ENCODE data around the gene TEX13B.
"Not testable (repeated sequence)": the region's sequence is repeated elsewhere in the genome, so short reads cannot be mapped to it uniquely, and the experiment has no call there.

Gene TEX13B, protein sequence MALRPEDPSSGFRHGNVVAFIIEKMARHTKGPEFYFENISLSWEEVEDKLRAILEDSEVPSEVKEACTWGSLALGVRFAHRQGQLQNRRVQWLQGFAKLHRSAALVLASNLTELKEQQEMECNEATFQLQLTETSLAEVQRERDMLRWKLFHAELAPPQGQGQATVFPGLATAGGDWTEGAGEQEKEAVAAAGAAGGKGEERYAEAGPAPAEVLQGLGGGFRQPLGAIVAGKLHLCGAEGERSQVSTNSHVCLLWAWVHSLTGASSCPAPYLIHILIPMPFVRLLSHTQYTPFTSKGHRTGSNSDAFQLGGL

DNA sequence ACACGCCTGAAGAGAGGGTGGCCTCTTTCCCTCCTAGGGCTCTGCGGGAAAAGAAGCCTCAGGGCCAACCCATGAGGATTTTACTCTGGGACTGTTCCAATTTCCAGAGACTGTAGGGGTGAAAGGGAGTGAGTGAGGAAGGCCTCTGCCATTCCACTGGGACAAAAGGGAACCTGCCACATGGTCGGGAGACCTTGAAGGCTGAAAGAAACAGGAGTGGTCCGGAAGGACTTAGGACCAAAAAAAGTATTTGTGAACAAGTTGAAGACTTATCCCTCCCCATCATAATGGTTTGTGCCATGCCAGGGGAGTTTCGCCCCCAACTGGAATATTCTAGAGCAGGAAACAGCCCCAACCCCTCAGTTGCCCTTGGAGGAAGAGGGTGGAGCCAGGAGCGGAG, at the start of gene TEX13B:
TSS of gene TEX13B (minus strand) at position 15 of the 400 bp plus-strand sequence. CDS start 243 bp downstream, outside the sequence.
- DNase-seq (ENCODE audit: low read depth, low spot score): no peak

DNA sequence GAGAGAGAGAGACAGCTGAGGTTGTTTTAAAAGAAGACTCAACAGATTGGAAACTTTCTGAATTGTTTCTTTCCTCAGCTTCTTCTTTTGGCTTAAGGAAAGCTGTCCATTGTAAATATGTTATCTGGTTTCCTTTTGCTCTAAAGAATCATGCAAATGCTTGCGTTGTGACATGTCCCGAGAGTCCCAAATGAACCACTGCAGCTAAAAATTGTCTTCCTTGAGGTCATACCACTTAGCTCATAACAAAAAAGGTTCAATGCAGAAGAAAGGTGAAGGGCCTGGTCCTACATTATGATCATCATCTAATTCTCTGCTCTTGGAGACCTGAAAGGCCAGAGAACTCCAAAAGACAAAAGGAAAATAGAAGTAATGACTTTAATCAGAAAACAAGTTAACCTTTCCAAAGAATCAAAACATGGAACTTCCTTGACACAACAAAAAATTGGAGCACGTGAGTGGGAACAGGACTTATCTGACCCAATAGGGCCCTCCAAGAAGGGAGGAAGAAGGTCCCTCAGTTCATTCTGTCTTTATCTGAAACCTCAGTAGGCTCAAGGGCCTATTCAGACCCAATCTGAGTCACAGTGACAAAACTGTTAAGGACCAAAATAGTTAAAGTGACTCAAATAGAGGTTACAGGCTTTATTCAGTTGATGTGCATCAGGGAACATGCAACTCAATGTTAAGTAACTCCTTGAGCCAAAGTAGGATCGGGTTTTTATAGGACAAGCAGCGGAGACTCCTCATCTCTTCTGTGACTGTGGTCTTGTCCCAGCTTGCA, 48.0 kb upstream of the TEX13B start:
- no peak for DNase-seq (ENCODE audit: low read depth, low spot score)

DNA sequence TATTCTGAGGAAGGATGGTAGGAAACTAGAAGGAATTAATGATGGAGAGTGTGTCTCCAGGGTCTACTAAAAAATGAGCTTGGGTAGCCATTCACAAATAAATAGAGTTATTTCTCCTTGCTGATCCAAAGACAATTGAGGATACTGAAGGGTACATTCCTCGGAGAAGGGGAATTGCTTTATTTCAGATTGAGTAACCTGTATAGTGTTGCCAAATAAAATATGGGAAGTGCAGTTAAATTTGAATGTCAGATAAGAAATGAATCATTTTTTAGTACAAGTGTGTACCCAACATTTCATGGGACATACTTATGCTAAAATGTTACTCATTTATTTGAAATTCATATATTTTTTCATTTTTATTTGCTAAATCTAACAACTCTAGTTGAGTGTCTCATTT, 46.7 kb upstream of the TEX13B start:
- no peak for DNase-seq (ENCODE audit: low read depth, low spot score)

DNA sequence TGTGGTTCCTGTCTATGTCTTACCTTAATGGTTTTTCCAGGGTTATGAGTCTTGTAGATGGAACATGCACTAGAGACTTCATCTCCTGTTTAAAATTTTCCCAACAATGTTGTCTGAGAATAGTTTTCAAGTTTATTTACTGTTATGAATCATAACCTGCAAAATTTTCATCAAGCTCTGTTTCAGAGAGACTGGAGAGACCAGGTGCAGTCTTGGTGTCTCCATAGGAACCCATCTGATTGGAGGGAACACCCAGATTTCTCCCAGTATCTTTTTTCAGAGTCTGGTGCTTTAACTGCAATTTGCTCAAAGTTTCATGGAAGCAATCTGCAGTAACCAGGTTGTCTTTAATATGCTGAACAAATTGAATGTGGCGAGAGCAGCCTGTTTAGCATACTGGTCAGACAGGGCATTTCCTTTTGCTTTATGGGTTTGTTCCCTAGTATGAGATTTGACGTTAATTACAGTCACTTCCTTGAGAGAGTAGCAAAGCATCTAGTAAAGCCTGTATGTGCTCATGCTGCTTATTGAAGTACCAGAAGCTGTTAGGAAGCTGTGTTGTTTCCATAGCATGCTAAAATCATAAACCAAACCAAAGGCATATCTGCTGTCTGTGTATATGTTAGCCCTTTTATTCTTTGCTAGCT, 43.9 kb upstream of the TEX13B start:
- no peak for DNase-seq (ENCODE audit: low read depth, low spot score)

GRCh38 chrX:108025376-108025775, 43.2 kb upstream of the TEX13B start:
- DNase-seq (ENCODE audit: low read depth, low spot score): no peak

- DNase-seq (ENCODE audit: low read depth, low spot score): no peak
These were observed 40.4 kb upstream of the TEX13B start for GRCh38 chrX:108022491-108023089.

DNA sequence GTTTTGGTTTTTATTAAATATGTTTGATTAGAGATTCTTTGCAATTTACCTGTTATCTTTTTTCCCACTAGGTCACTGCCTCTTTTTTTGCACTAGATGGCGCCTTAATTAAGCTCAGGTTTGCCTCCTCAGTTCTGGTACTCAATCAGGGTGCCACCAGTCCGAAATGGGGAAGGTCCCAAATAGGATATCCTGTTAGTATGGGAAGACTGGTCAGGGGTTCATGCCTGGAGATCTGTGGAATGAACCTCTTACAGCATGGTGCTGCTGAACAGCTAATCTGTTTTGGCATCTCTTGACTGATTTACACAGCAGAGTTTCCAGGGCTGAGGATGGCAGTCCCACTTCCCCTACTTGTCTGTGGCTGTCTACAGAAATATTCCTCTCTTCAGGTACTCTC, 38.5 kb upstream of the TEX13B start:
- no peak for DNase-seq (ENCODE audit: low read depth, low spot score)

- DNase-seq (ENCODE audit: low read depth, low spot score): no peak
These were observed 37.3 kb upstream of the TEX13B start for GRCh38 chrX:108019382-108019875.

GRCh38 chrX:108018656-108019381, 36.6 kb upstream of the TEX13B start:
- DNase-seq (ENCODE audit: low read depth, low spot score): no peak

GRCh38 chrX:108001218-108001814, 19.1 kb upstream of the TEX13B start:
- no peak for DNase-seq (ENCODE audit: low read depth, low spot score)

GRCh38 chrX:108000751-108001150, 18.6 kb upstream of the TEX13B start:
- DNase-seq (ENCODE audit: low read depth, low spot score): no peak

GRCh38 chrX:107996124-107996523, 14.0 kb upstream of the TEX13B start:
- no peak for DNase-seq (ENCODE audit: low read depth, low spot score)

- no peak for DNase-seq (ENCODE audit: low read depth, low spot score)
These were observed 2.9 kb upstream of the TEX13B start for GRCh38 chrX:107985033-107985432.

GRCh38 chrX:107979534-107979933, 2.6 kb downstream of the TEX13B start:
- no peak for DNase-seq (ENCODE audit: low read depth, low spot score)

GRCh38 chrX:107978707-107979307, 3.4 kb downstream of the TEX13B start:
- no peak for DNase-seq (ENCODE audit: low read depth, low spot score)

DNA sequence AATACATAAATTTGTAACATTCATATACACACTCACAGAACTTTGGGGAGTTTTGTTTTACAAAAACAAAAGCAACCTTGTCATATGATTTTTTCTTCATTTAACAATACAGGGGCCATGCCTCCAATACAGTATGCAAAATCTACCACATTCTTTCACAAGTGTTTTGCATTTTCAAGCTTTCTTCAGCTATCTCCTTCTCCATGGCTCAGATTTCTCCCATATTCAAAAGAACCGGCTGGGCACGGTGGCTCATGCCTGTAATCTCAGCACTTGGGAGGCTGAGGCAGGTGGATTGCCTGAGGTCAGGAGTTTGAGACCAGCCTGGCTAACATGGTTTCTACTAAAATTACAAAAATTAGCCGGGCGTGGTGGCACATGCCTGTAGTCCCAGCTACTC, 4.1 kb downstream of the TEX13B start:
- DNase-seq (ENCODE audit: low read depth, low spot score): no peak

- no peak for DNase-seq (ENCODE audit: low read depth, low spot score)
These were observed 10.5 kb downstream of the TEX13B start for GRCh38 chrX:107971636-107972035.

- DNase-seq (ENCODE audit: low read depth, low spot score): no peak
These were observed 12.1 kb downstream of the TEX13B start for GRCh38 chrX:107970073-107970472.

DNA sequence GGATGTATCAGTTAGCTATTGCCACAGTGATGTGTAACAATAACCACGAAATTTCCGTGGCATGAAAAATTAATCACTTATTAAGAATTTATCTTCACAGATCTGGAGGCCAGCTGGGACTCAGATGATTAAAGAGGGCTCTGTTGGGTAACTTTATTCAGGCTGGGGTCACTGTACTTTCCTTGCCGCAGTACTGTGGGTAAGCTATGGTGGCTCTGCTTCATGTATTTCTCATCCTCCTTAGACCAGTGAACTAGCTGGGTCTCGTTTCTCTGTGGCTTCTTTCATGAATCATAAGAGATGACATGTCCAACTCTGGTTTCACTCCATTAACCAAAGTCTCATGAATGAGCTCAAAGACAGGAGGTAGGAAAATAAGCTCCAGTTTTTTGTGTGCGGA, 13.5 kb downstream of the TEX13B start:
- no peak for DNase-seq (ENCODE audit: low read depth, low spot score)

- not testable (repeated sequence) for DNase-seq (ENCODE audit: low read depth, low spot score)
These were observed 26.8 kb downstream of the TEX13B start for GRCh38 chrX:107955337-107955736.
